ENCODE data around the gene LDHA.

Gene LDHA

GRCh38 chr11:18394275-18394927, at the start of gene LDHA:
TSS of gene LDHA (plus strand) at chr11:18394563. CDS start at chr11:18396843, 2,280 bp downstream.
- DNase-seq = peak; percentile 85

DNA sequence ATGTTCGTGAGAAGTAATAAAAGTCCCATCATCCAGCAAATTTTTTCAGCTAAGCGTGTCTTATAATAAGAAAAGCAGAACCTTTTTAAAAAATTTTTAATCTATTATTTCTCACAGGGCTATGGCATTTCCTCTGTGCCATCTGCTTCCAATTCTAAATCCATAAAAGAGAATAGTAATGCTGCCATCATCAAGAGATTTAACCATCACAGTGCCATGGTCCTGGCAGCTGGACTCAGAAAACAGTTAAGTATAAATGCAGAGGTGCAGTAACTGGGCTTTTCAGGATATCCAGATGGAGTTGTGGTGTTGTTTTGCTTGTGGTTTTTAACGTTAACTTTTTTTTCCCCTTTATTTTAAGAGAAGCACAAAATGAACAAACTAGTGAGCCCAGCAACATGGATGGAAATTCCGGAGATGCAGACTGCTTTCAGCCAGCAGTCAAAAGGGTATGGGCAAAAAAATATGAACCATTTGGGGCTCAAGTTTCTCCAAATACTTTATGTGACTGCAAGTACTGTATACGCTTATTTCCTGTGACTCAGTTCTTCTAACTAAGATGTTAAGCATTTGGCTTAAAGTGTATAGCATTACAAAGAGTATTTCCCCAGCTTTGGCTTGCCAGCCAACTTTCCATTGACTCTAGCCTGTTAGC, 46.8 kb upstream of the LDHA start:
- DNase-seq = no peak

DNA sequence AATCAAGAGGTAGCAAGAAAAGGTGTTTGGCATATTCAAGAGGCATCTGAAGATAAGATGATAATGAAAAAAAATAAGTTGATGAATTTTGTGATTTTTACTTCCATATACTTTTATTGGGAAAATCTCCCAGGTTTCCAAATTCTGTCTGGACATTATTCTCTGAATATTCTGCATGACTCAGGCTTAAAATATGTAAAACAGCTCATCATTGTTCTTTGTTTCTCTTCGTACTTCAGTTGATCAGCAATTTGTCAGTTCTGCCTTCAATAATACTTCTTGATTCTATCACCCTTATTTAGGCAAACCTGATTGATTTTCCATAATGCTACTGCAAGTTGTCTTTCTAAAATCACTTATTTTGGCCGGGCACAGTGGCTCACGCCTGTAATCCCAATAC, 41.8 kb upstream of the LDHA start:
- DNase-seq = no peak

DNA sequence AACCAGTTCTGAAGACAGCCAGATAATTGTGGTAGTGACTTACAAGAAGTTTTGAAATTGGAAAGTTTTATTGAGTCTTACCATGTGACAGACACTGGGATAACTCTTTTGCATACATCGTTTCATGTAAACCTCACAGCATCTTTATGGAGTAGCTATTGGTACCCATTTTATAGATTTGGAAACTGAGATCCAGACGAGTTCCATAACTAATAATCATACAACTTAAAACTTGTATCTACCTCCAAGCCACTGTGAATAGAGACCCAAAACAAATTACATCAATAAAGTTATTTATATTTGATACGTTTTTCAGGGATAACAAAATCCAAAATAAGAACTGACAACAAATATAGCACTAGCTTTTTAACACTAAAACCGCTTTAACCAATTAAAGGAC, 35.7 kb upstream of the LDHA start:
- DNase-seq = no peak

DNA sequence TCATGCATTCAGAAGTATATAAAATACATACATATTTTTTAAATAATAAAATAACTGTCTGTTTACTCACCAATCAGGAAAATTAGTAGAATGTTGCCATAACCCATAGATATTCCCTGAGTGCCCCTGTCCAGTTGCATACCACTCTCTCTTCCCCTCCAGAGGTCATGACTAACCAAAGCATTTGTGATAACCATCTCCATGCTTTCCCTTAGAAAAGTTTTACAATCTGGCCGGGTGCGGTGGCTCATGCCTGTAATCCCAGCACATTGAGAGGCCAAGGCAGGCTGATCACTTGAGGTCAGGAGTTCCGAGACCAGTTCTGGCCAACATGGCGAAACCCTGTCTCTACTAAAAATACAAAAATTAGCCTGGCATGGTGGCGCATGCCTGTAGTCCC, 33.2 kb upstream of the LDHA start:
- no peak for DNase-seq

DNA sequence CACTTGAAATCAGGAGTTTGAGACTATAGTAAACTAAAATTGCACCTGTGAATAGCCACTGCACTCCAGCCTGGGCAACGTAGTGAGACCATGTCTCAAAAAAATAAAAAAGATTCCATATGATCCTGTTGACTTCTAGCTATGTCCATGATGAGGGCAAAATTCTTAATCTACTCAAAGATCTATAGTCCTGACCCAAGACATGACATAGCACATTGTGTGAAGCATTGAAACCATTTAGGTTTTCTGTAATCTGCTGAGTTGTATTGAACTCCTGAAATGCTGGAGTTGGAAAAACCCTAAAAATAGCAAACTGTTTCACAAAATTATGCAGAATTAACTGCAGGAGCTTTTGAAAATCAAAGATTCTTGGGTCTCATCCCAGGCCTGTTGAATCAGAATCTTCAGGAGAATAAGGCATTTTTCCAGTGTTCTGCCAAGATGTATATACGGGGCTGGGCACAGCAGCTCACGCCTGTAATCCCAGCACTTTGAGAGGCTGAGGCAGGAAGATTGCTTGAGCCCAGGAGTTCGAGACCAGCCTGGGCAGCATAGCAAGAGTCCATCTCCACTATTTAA, 29.8 kb upstream of the LDHA start:
- no peak for DNase-seq

- no peak for DNase-seq
Measured at GRCh38 chr11:18365741-18366140, 28.6 kb upstream of the LDHA start.

DNA sequence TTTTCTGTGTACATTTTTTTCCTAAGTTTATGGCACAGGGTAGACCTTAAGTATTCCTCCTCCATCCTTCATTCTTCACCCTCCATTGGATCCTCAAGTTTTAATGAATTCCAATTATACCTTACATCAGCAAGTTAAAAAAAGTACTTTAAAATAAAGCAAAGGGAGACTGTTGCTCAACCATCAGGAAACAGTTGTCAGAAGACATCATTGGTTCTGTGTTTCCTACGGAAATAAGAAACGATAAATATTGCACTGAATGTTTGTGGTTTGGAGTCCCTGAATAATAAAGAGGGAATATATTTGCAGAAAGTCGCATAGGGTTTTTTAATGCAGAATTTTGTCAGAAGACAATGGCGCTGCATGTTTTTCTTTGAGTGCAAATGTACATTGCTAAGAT, 28.1 kb upstream of the LDHA start:
- no peak for DNase-seq

- no peak for DNase-seq
Measured at GRCh38 chr11:18367431-18367830, 26.9 kb upstream of the LDHA start.

- DNase-seq = no peak
Measured at GRCh38 chr11:18368221-18368620, 26.1 kb upstream of the LDHA start.

DNA sequence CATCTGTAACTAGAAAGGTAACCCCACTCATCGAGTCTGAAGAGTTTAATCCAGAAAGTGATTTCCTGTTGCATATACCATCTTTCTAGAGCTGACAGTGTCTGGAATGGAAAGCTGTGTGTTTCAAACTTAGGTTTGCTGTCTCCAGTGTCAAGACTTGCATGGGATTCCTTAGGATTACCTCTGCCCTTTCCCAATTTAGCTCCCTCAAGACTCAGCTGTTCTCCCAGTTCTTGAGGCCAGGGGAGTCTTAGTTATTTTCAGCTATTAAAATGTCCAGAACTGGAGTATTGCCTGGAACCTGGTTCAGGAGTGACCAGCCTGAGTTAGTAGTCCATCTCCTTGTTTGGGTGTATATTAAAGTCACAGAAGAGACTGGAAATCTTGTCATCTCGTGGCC, 25.0 kb upstream of the LDHA start:
- DNase-seq = no peak

- DNase-seq = no peak
Measured at GRCh38 chr11:18371279-18371678, 23.1 kb upstream of the LDHA start.

GRCh38 chr11:18372201-18372600, 22.2 kb upstream of the LDHA start:
- no peak for DNase-seq

- DNase-seq = no peak
Measured at GRCh38 chr11:18374956-18375355, 19.4 kb upstream of the LDHA start.

DNA sequence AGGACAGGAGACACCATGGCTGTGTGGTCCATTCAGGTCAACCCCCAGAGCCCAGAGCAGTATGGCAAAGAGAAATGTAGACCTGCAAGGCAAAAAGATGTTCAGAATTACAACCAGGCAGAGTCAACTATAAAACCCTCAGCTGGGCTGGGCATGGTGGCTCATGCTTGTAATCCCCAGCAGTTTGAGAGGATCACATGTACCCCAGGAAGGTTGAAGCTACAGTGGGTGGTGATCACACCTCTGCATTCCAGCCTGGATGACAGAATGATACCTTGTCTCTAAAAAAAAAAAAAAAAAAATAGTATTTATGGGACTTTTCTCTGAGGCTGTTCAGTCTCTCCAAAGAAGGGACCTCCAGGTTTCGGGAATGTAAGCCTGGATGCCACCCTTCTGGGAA, 18.4 kb upstream of the LDHA start:
- no peak for DNase-seq

DNA sequence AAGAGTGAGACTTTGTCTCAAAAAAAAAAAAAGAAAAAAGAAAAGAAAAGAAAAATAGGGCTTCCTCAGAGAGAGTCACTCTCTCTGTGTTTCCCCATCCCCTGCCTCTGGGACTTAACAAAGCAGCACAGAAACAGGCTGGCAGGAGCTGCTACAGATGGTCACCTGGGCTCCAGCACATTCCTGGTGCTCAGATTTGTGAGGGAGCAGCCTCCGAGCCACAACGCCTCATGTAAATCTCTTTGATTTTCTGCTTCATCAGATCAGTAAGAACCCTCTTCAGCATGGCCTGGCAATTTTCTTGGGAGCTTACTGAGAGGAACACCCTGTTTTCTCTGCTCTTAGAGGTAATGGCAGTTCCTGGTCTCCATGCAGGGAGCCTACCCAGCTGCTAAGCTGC, 15.2 kb upstream of the LDHA start:
- no peak for DNase-seq

- no peak for DNase-seq
Measured at GRCh38 chr11:18383388-18384156, 10.8 kb upstream of the LDHA start.

GRCh38 chr11:18384157-18384641, 10.2 kb upstream of the LDHA start:
- no peak for DNase-seq

DNA sequence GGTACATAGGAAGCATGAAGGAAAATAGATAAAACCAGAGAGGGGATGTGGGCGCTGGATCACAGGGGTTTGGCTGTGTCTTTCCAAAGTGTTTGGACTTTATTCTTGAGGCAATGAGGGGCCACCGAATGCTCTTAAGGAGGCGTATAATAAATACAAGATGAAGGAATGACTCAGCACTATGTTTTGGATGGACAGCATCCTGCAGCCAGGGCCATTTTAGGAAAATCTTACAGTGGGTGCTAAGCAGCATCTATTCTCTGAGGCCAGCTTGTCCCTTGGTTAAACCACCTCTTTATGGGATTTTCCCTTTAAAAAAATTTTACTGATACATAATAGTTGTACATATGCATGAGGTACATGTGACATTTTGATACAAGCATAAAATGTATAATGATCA, 4.3 kb upstream of the LDHA start:
- no peak for DNase-seq

DNA sequence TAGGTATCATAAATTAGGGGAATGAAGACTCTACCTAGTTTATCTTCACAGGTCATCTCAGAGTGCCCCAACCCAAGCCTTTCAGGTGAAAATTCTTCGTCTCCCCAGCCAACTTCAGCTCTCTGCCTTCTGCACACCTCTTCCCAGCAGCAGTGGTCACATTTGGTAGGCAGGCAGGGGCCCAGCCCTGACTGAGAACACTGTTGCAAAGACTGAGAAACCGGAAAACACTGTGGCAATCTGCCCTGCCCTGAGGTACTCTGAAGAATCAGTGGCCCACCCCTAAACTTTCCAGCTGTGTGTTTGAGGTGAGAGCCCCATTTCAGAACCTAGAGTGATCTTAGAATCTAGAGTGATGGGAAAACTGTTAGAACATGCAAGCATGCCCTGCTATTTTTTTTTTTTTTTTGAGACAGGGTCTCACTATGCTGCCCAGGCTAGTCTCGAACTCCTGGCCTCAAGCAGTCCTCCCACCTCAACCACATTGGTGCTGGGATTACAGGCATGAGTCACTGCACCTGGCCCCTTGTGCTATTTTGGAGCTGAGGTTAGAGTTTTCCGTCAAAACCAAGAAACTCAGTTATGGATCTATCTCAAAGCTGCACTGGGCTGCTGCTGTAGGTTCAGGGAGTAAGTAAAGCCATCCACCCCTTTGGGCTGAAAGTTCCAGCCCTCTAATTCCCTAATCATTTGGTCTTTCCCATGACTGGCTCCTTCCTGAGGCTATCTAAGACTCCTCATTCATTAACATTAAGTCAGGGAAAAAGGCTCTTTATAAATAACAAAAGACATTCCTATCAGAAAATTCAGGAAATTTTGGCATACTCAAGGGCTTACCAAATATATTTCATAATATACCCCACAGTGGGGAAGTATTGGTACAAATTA, 1.7 kb upstream of the LDHA start:
- no peak for DNase-seq

- DNase-seq = no peak
Measured at GRCh38 chr11:18393581-18394274, 635 bp upstream of the LDHA start.
